MM.1S (cell line): ENCODE data around the gene BDP1.
"Not testable (repeated sequence)": the region's sequence is repeated elsewhere in the genome, so short reads cannot be mapped to it uniquely, and the experiment has no call there.

ENCODE experiments used
- DNase-seq: peaks from one replicate; pipeline ENCODE4 v3.0.0-alpha.2; 2015
- H2AFZ ChIP-seq: fragments of 300-600 bp; sonication (generic); 2 replicates; pipeline ENCODE4 v1.6.0; 2016; ENCODE audit warnings: antibody characterized with exemption, low read length
- H3F3A ChIP-seq: fragments of 300-600 bp; sonication (generic); 2 replicates; pipeline ENCODE4 v1.6.1; 2016; ENCODE audit warnings: mild to moderate bottlenecking, antibody characterized with exemption, low read length, moderate library complexity, mixed read lengths; ENCODE audit not compliant: insufficient read depth
- H3K27ac ChIP-seq: fragments of 300-600 bp; sonication (generic); 2 replicates; pipeline ENCODE4 v1.5.1; 2016; ENCODE audit warnings: mild to moderate bottlenecking, low read length
- H3K27me3 ChIP-seq: fragments of 300-600 bp; sonication (generic); replicated peaks from 2 replicates; pipeline ENCODE4 v1.6.0; 2016; ENCODE audit warnings: low read length; ENCODE audit not compliant: insufficient read depth
- H3K36me3 ChIP-seq: fragments of 300-600 bp; sonication (generic); replicated peaks from 2 replicates; pipeline ENCODE4 v1.6.1; 2016; ENCODE audit warnings: mild to moderate bottlenecking, low read length, mixed read lengths; ENCODE audit not compliant: insufficient read depth
- H3K4me1 ChIP-seq: fragments of 300-600 bp; sonication (generic); 2 replicates; pipeline ENCODE4 v1.6.1; 2016; ENCODE audit warnings: low read length, mixed read lengths
- H3K4me2 ChIP-seq: fragments of 300-600 bp; sonication (generic); 2 replicates; pipeline ENCODE4 v1.6.0; 2016; ENCODE audit warnings: low read depth, low read length
- H3K4me3 ChIP-seq: fragments of 300-600 bp; sonication (generic); 2 replicates; pipeline ENCODE4 v1.5.1; 2016; ENCODE audit warnings: low read length, mixed read lengths
- H3K79me2 ChIP-seq: fragments of 300-600 bp; sonication (generic); 2 replicates; pipeline ENCODE4 v1.6.1; 2016; ENCODE audit warnings: mixed run types, low read length, mixed read lengths
- H3K9ac ChIP-seq: fragments of 300-600 bp; sonication (generic); 2 replicates; pipeline ENCODE4 v1.6.1; 2016; ENCODE audit warnings: low read length, mixed read lengths
- H3K9me2 ChIP-seq: fragments of 300-600 bp; sonication (generic); replicated peaks from 2 replicates; pipeline ENCODE4 v1.6.1; 2016; ENCODE audit warnings: mild to moderate bottlenecking, low read length, mixed read lengths; ENCODE audit not compliant: insufficient read depth
- H3K9me3 ChIP-seq: fragments of 300-600 bp; sonication (generic); replicated peaks from 2 replicates; pipeline ENCODE4 v1.6.1; 2016; ENCODE audit warnings: mild to moderate bottlenecking, low read length, mixed read lengths; ENCODE audit not compliant: insufficient read depth
- H4K20me1 ChIP-seq: fragments of 300-600 bp; sonication (generic); 2 replicates; pipeline ENCODE4 v1.6.1; 2016; ENCODE audit warnings: mild to moderate bottlenecking, low read length, moderate library complexity, mixed read lengths; ENCODE audit not compliant: insufficient read depth
- CTCF ChIP-seq: fragments of 300-600 bp; sonication (generic); IDR thresholded peaks from 2 replicates; pipeline ENCODE4 v1.5.1; 2016; ENCODE audit warnings: antibody characterized with exemption, low read length, mixed read lengths
- EZH2 ChIP-seq: fragments of 300-600 bp; sonication (generic); optimal IDR thresholded peaks from 2 replicates; pipeline ENCODE3; 2017; ENCODE audit warnings: low read depth, mild to moderate bottlenecking, antibody characterized with exemption, low read length, mixed read lengths

BDP1 gene

GRCh38 chr5:71455427-71456361 lies at the start of gene BDP1:
TSS of gene BDP1 (plus strand) at chr5:71455651. CDS start at chr5:71455878, 227 bp downstream.
- no peaks in the 10 kb centered on the region for H3K9me3 ChIP-seq
- peak within 1 kb of the TSS; percentile 99 for H3K4me3 ChIP-seq
- peaks cover 49% of the 10 kb centered on the region for H3K79me2 ChIP-seq
- H3K27me3 ChIP-seq = no peaks in the 10 kb centered on the region
- H4K20me1 ChIP-seq = peaks cover 3% of the 10 kb centered on the region; the same call in 1 of the 2 replicates
- H3K27ac ChIP-seq = peak within 1 kb of the TSS; percentile 95
- H3K36me3 ChIP-seq = peaks cover 3% of the 10 kb centered on the region
- peak within 1 kb of the TSS; percentile 97 for H3K9ac ChIP-seq
- peak within 1 kb of the TSS; percentile 95 for H2AFZ ChIP-seq
- H3F3A ChIP-seq = peaks cover 11% of the 10 kb centered on the region
- H3K9me2 ChIP-seq = no peaks in the 10 kb centered on the region
- TF ChIP-seq EZH2 (no peak), CTCF (peak; percentile 44)
- H3K4me1 ChIP-seq = peaks cover 6% of the 10 kb centered on the region; the same call in 1 of the 2 replicates
- peak within 1 kb of the TSS; percentile 95 for H3K4me2 ChIP-seq
- peak; percentile 96 for DNase-seq

- H3K4me1 ChIP-seq, DNase-seq, H3K27me3 ChIP-seq: not testable (repeated sequence)
These were observed 45.4 kb upstream of the BDP1 start for GRCh38 chr5:71410088-71410487.

GRCh38 chr5:71415626-71416025 lies 39.8 kb upstream of the BDP1 start:
- H3K4me2 ChIP-seq, H3F3A ChIP-seq, DNase-seq, H3K4me1 ChIP-seq, H3K9me3 ChIP-seq, H3K36me3 ChIP-seq, H3K79me2 ChIP-seq, H3K4me3 ChIP-seq, H2AFZ ChIP-seq, H3K27ac ChIP-seq, H3K9ac ChIP-seq, H3K27me3 ChIP-seq, H4K20me1 ChIP-seq, H3K9me2 ChIP-seq: not testable (repeated sequence)

More at GRCh38 chr5:71410088-71410487, 45.4 kb upstream of the BDP1 start:
- H3F3A ChIP-seq, H3K9ac ChIP-seq, H3K9me2 ChIP-seq, H3K27ac ChIP-seq, H2AFZ ChIP-seq, H3K9me3 ChIP-seq, H3K4me2 ChIP-seq, H3K79me2 ChIP-seq, H3K36me3 ChIP-seq, H3K4me3 ChIP-seq, H4K20me1 ChIP-seq: not testable (repeated sequence)

GRCh38 chr5:71418026-71418425 lies 37.4 kb upstream of the BDP1 start:
- not testable (repeated sequence) for H3K79me2 ChIP-seq, H3K36me3 ChIP-seq, H3K27me3 ChIP-seq, DNase-seq, H3K27ac ChIP-seq, H3K9me3 ChIP-seq, H3K4me3 ChIP-seq, H3K4me2 ChIP-seq, H3F3A ChIP-seq, H4K20me1 ChIP-seq, H3K9me2 ChIP-seq, H3K9ac ChIP-seq, H2AFZ ChIP-seq, H3K4me1 ChIP-seq

GRCh38 chr5:71421278-71421677 lies 34.2 kb upstream of the BDP1 start:
- H3F3A ChIP-seq, H3K4me3 ChIP-seq, H3K27ac ChIP-seq, H3K79me2 ChIP-seq, H3K4me1 ChIP-seq, H3K4me2 ChIP-seq, H3K27me3 ChIP-seq, H4K20me1 ChIP-seq, H3K9me3 ChIP-seq, H3K36me3 ChIP-seq, DNase-seq, H3K9ac ChIP-seq, H3K9me2 ChIP-seq, H2AFZ ChIP-seq: not testable (repeated sequence)

GRCh38 chr5:71423896-71424295 lies 31.6 kb upstream of the BDP1 start:
- not testable (repeated sequence) for H3K27ac ChIP-seq

GRCh38 chr5:71426686-71427474 lies 28.6 kb upstream of the BDP1 start:
- H3F3A ChIP-seq, H3K27me3 ChIP-seq, H3K36me3 ChIP-seq, H3K9me3 ChIP-seq, H2AFZ ChIP-seq, H3K4me2 ChIP-seq, H3K27ac ChIP-seq, H3K79me2 ChIP-seq, DNase-seq, H3K4me3 ChIP-seq, H3K9ac ChIP-seq, H3K9me2 ChIP-seq, H3K4me1 ChIP-seq, H4K20me1 ChIP-seq: not testable (repeated sequence)

More at GRCh38 chr5:71423896-71424295, 31.6 kb upstream of the BDP1 start:
- H3K4me2 ChIP-seq, H2AFZ ChIP-seq, H3K4me3 ChIP-seq, H3K9ac ChIP-seq, H3K4me1 ChIP-seq, H4K20me1 ChIP-seq, H3K9me2 ChIP-seq, H3K36me3 ChIP-seq, DNase-seq, H3K9me3 ChIP-seq, H3F3A ChIP-seq, H3K27me3 ChIP-seq, H3K79me2 ChIP-seq: not testable (repeated sequence)
